HEK293 (cell line): ENCODE data around the gene IPO5.

ENCODE experiments used
- CTCF ChIA-PET: fragments of 350-600 bp; formaldehyde crosslinking; extraction: SDS; loops from one replicate; lab custom pipeline; 2021; ENCODE audit warnings: antibody characterized with exemption; lab: Yijun Ruan, JAX
- POLR2A ChIA-PET: fragments of 300-600 bp; formaldehyde crosslinking; extraction: SDS; loops from one replicate; lab custom pipeline; 2020; ENCODE audit warnings: antibody characterized with exemption, inconsistent platforms; lab: Yijun Ruan, JAX
- H3K27ac ChIP-seq: fragments of 200-500 bp; sonication (Bioruptor generic); 2 replicates; pipeline ENCODE4 v1.5.1; 2014; ENCODE audit warnings: low read depth, low read length, control low read depth, inconsistent platforms; ENCODE audit errors: extremely low read depth
- H3K36me3 ChIP-seq, 2 experiments: fragments of 200-500 bp in 1 of 2; sonication (Bioruptor generic) in 1 of 2; 1 replicate in 1 of 2; 2 replicates in 1 of 2; pipeline ENCODE4 v1.5.1; 2014 to 2017; ENCODE audit warnings: inconsistent platforms in 2 of 2, low read length in 2 of 2; ENCODE audit not compliant: control insufficient read depth in 2 of 2, insufficient read depth in 1 of 2
- H3K4me1 ChIP-seq: fragments of 200-500 bp; sonication (Bioruptor generic); 2 replicates; pipeline ENCODE4 v1.5.1; 2014; ENCODE audit warnings: mild to moderate bottlenecking, low read length, inconsistent platforms; ENCODE audit not compliant: control insufficient read depth, insufficient read depth
- H3K4me3 ChIP-seq: 2 replicates; pipeline ENCODE4 v1.5.1; 2011; ENCODE audit warnings: low read depth, mild to moderate bottlenecking, control low read depth, low read length, moderate library complexity
- H3K9me3 ChIP-seq: fragments of 200-500 bp; sonication (Bioruptor generic); 2 replicates; pipeline ENCODE4 v1.5.1; 2014; ENCODE audit warnings: low read depth, low read length, inconsistent platforms; ENCODE audit not compliant: control insufficient read depth, insufficient read depth
- GLIS1 ChIP-seq: fragments of 450-650 bp; formaldehyde crosslinking; IDR thresholded peaks from 2 replicates; pipeline ENCODE4 v1.5.1; 2016; ENCODE audit warnings: missing biosample characterization, missing genetic modification characterization
- HOXC10 ChIP-seq: sonication (generic); formaldehyde crosslinking; IDR thresholded peaks from 2 replicates; pipeline ENCODE4 v1.8.1; 2023; ENCODE audit warnings: mild to moderate bottlenecking, missing genetic modification reagents
- HOXD13 ChIP-seq: sonication (generic); formaldehyde crosslinking; IDR thresholded peaks from 2 replicates; pipeline ENCODE4 v1.8.0; 2022; ENCODE audit warnings: missing genetic modification reagents, borderline replicate concordance
- ZNF112 ChIP-seq: fragments of 450-650 bp; formaldehyde crosslinking; IDR thresholded peaks from 2 replicates; pipeline ENCODE4 v1.5.0; 2017; ENCODE audit warnings: missing biosample characterization, missing genetic modification characterization
- ZNF121 ChIP-seq: fragments of 450-650 bp; formaldehyde crosslinking; IDR thresholded peaks from 2 replicates; pipeline ENCODE4 v1.5.1; 2016; ENCODE audit warnings: missing biosample characterization, missing genetic modification characterization
- ZNF133 ChIP-seq: fragments of 450-650 bp; formaldehyde crosslinking; IDR thresholded peaks from 2 replicates; pipeline ENCODE4 v1.5.1; 2016; ENCODE audit warnings: missing biosample characterization, missing genetic modification characterization
- ZNF155 ChIP-seq: fragments of 450-650 bp; formaldehyde crosslinking; IDR thresholded peaks from 2 replicates; pipeline ENCODE4 v1.5.1; 2016; ENCODE audit warnings: missing biosample characterization, missing genetic modification characterization
- ZNF174 ChIP-seq: fragments of 450-650 bp; formaldehyde crosslinking; IDR thresholded peaks from 2 replicates; pipeline ENCODE4 v1.5.0; 2017; ENCODE audit warnings: missing biosample characterization, mild to moderate bottlenecking, missing genetic modification characterization
- ZNF19 ChIP-seq: fragments of 450-650 bp; formaldehyde crosslinking; IDR thresholded peaks from 2 replicates; pipeline ENCODE4; 2016; ENCODE audit warnings: missing biosample characterization, missing genetic modification characterization, low read depth
- ZNF214 ChIP-seq: fragments of 450-650 bp; formaldehyde crosslinking; IDR thresholded peaks from 2 replicates; pipeline ENCODE4 v1.5.1; 2017; ENCODE audit warnings: missing biosample characterization, mild to moderate bottlenecking, missing genetic modification characterization, borderline replicate concordance
- ZNF391 ChIP-seq: fragments of 450-650 bp; formaldehyde crosslinking; IDR thresholded peaks from 2 replicates; pipeline ENCODE4 v1.5.1; 2016; ENCODE audit warnings: low read depth, missing biosample characterization, missing genetic modification characterization, borderline replicate concordance
- ZNF558 ChIP-seq: fragments of 450-650 bp; formaldehyde crosslinking; IDR thresholded peaks from 2 replicates; pipeline ENCODE4 v1.5.1; 2016; ENCODE audit warnings: missing biosample characterization, missing genetic modification characterization
- ZNF571 ChIP-seq: fragments of 450-650 bp; formaldehyde crosslinking; IDR thresholded peaks from 2 replicates; pipeline ENCODE4 v1.5.0; 2017; ENCODE audit warnings: missing biosample characterization, missing genetic modification characterization
- TF ChIP-seq, protein P1 (sequence below): fragments of 450-650 bp; formaldehyde crosslinking; IDR thresholded peaks from 2 replicates; pipeline ENCODE4 v1.5.1; 2017; ENCODE audit warnings: missing biosample characterization, missing genetic modification characterization
- TF ChIP-seq, protein P2 (sequence below): fragments of 450-650 bp; formaldehyde crosslinking; IDR thresholded peaks from 2 replicates; pipeline ENCODE4 v1.5.1; 2016; ENCODE audit warnings: missing biosample characterization, missing genetic modification characterization
- TF ChIP-seq, protein P3 (sequence below): fragments of 450-650 bp; formaldehyde crosslinking; IDR thresholded peaks from 2 replicates; pipeline ENCODE4 v1.5.1; 2017; ENCODE audit warnings: missing biosample characterization, mild to moderate bottlenecking, missing genetic modification characterization, moderate library complexity
- TF ChIP-seq, protein P4 (sequence below): fragments of 450-650 bp; formaldehyde crosslinking; IDR thresholded peaks from 2 replicates; pipeline ENCODE4 v1.5.1; 2016; ENCODE audit warnings: missing biosample characterization, missing genetic modification characterization
- TF ChIP-seq, protein P5 (sequence below): fragments of 450-650 bp; formaldehyde crosslinking; IDR thresholded peaks from 2 replicates; pipeline ENCODE4 v1.5.1; 2016; ENCODE audit warnings: missing biosample characterization, missing genetic modification characterization
- TF ChIP-seq, protein P6 (sequence below): fragments of 450-650 bp; formaldehyde crosslinking; IDR thresholded peaks from 2 replicates; pipeline ENCODE4 v1.5.1; 2016; ENCODE audit warnings: missing biosample characterization, missing genetic modification characterization

The IPO5 gene

DNA sequence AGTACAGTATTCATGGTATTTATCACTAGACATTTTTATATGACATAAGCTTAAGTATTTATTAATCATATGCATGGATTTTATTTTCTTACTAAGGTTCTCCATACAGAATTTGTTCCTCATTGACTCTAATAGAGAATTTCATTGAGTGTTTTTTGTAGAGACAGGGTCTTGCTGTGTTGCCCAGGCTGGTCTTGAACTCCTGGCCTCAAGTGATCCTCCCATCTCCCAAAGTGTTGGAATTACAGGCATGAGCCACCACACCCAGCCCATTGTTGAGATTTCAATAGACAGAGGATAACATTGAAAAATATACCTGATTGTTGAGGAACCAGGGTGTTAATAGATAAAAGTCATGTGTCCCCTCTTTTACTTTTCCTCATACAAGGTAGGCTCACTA is 26.1 kb downstream of the IPO5 start:
- Histone ChIP-seq H3K9me3 (no peaks in the 10 kb centered on the region), H3K4me1 (peaks cover 5% of the 10 kb centered on the region; the same call in 1 of the 2 replicates), H3K27ac (no peak overlapping the region), H3K4me3 (no peak overlapping the region), H3K36me3 (peaks cover 17 to 31% of the 10 kb centered on the region in 2 experiments)
- ChIA-PET CTCF (no interaction called here), POLR2A (no interaction called here)
- TF ChIP-seq GLIS1 (tag by site-specific recombination) (no peak), ZNF558 (tag by site-specific recombination) (no peak), ZNF571 (tag by site-specific recombination) (no peak), ZNF214 (tag by site-specific recombination) (no peak), ZNF121 (peak; percentile 82)

DNA sequence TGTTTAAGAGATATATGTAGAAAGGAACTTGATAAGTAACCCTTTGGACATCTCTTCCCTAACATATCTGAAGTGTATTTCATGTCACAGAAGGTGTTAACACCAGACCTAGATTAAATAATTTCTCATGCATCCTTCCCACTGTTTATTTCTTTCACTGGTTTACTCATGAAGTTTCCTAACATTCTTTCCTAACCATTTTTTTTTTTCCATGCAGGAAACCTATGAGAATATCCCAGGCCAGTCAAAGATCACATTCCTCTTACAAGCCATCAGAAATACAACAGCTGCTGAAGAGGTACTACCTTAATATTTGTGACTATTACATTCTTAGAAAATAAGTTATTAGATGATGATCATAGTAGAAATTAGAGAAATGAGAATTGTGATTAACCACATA is 28.8 kb downstream of the IPO5 start:
- Histone ChIP-seq H3K9me3 (no peaks in the 10 kb centered on the region), H3K36me3 (peaks cover 41 to 59% of the 10 kb centered on the region in 2 experiments), H3K4me3 (no peak overlapping the region), H3K4me1 (peaks cover 5% of the 10 kb centered on the region; the same call in 1 of the 2 replicates), H3K27ac (no peak overlapping the region)
- ChIA-PET CTCF (interaction anchor here (1.7 kb wide), 1 partner anchor 16 kb away, joined by 4 read pairs; no protein-coding TSS in a partner anchor), POLR2A (no interaction called here)
- TF ChIP-seq ZNF133 (tag by site-specific recombination) (no peak), HOXD13 (CRISPR knock-in tag) (no peak), ZNF19 (tag by site-specific recombination) (no peak), ZNF391 (no peak), ZNF155 (tag by site-specific recombination) (no peak), ZNF174 (tag by site-specific recombination) (no peak), ZNF112 (tag by site-specific recombination) (no peak), HOXC10 (CRISPR knock-in tag) (no peak)
- TF ChIP-seq, protein P1, sequence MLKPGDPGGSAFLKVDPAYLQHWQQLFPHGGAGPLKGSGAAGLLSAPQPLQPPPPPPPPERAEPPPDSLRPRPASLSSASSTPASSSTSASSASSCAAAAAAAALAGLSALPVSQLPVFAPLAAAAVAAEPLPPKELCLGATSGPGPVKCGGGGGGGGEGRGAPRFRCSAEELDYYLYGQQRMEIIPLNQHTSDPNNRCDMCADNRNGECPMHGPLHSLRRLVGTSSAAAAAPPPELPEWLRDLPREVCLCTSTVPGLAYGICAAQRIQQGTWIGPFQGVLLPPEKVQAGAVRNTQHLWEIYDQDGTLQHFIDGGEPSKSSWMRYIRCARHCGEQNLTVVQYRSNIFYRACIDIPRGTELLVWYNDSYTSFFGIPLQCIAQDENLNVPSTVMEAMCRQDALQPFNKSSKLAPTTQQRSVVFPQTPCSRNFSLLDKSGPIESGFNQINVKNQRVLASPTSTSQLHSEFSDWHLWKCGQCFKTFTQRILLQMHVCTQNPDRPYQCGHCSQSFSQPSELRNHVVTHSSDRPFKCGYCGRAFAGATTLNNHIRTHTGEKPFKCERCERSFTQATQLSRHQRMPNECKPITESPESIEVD = no peak
- TF ChIP-seq, protein P2, sequence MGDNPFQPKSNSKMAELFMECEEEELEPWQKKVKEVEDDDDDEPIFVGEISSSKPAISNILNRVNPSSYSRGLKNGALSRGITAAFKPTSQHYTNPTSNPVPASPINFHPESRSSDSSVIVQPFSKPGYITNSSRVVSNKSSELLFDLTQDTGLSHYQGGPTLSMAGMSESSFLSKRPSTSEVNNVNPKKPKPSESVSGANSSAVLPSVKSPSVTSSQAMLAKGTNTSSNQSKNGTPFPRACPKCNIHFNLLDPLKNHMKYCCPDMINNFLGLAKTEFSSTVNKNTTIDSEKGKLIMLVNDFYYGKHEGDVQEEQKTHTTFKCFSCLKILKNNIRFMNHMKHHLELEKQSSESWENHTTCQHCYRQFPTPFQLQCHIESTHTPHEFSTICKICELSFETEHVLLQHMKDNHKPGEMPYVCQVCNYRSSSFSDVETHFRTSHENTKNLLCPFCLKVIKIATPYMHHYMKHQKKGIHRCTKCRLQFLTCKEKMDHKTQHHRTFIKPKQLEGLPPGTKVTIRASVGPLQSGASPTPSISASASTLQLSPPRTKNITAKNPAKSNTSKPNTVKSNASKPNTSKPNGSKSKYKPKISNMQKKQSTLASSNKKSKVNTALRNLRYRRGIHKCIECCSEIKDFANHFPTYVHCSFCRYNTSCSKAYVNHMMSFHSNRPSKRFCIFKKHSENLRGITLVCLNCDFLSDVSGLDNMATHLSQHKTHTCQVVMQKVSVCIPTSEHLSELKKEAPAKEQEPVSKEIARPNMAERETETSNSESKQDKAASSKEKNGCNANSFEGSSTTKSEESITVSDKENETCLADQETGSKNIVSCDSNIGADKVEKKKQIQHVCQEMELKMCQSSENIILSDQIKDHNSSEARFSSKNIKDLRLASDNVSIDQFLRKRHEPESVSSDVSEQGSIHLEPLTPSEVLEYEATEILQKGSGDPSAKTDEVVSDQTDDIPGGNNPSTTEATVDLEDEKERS (tag by site-specific recombination) = no peak
- TF ChIP-seq, protein P3, sequence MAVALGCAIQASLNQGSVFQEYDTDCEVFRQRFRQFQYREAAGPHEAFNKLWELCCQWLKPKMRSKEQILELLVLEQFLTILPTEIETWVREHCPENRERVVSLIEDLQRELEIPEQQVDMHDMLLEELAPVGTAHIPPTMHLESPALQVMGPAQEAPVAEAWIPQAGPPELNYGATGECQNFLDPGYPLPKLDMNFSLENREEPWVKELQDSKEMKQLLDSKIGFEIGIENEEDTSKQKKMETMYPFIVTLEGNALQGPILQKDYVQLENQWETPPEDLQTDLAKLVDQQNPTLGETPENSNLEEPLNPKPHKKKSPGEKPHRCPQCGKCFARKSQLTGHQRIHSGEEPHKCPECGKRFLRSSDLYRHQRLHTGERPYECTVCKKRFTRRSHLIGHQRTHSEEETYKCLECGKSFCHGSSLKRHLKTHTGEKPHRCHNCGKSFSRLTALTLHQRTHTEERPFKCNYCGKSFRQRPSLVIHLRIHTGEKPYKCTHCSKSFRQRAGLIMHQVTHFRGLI (tag by site-specific recombination) = no peak
- TF ChIP-seq, protein P4, sequence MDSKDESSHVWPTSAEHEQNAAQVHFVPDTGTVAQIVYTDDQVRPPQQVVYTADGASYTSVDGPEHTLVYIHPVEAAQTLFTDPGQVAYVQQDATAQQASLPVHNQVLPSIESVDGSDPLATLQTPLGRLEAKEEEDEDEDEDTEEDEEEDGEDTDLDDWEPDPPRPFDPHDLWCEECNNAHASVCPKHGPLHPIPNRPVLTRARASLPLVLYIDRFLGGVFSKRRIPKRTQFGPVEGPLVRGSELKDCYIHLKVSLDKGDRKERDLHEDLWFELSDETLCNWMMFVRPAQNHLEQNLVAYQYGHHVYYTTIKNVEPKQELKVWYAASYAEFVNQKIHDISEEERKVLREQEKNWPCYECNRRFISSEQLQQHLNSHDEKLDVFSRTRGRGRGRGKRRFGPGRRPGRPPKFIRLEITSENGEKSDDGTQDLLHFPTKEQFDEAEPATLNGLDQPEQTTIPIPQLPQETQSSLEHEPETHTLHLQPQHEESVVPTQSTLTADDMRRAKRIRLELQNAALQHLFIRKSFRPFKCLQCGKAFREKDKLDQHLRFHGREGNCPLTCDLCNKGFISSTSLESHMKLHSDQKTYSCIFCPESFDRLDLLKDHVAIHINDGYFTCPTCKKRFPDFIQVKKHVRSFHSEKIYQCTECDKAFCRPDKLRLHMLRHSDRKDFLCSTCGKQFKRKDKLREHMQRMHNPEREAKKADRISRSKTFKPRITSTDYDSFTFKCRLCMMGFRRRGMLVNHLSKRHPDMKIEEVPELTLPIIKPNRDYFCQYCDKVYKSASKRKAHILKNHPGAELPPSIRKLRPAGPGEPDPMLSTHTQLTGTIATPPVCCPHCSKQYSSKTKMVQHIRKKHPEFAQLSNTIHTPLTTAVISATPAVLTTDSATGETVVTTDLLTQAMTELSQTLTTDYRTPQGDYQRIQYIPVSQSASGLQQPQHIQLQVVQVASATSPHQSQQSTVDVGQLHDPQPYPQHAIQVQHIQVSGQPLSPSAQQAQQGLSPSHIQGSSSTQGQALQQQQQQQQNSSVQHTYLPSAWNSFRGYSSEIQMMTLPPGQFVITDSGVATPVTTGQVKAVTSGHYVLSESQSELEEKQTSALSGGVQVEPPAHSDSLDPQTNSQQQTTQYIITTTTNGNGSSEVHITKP (tag by site-specific recombination) = no peak
- TF ChIP-seq, protein P5, sequence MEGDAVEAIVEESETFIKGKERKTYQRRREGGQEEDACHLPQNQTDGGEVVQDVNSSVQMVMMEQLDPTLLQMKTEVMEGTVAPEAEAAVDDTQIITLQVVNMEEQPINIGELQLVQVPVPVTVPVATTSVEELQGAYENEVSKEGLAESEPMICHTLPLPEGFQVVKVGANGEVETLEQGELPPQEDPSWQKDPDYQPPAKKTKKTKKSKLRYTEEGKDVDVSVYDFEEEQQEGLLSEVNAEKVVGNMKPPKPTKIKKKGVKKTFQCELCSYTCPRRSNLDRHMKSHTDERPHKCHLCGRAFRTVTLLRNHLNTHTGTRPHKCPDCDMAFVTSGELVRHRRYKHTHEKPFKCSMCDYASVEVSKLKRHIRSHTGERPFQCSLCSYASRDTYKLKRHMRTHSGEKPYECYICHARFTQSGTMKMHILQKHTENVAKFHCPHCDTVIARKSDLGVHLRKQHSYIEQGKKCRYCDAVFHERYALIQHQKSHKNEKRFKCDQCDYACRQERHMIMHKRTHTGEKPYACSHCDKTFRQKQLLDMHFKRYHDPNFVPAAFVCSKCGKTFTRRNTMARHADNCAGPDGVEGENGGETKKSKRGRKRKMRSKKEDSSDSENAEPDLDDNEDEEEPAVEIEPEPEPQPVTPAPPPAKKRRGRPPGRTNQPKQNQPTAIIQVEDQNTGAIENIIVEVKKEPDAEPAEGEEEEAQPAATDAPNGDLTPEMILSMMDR (tag by site-specific recombination) = no peak
- TF ChIP-seq, protein P6, sequence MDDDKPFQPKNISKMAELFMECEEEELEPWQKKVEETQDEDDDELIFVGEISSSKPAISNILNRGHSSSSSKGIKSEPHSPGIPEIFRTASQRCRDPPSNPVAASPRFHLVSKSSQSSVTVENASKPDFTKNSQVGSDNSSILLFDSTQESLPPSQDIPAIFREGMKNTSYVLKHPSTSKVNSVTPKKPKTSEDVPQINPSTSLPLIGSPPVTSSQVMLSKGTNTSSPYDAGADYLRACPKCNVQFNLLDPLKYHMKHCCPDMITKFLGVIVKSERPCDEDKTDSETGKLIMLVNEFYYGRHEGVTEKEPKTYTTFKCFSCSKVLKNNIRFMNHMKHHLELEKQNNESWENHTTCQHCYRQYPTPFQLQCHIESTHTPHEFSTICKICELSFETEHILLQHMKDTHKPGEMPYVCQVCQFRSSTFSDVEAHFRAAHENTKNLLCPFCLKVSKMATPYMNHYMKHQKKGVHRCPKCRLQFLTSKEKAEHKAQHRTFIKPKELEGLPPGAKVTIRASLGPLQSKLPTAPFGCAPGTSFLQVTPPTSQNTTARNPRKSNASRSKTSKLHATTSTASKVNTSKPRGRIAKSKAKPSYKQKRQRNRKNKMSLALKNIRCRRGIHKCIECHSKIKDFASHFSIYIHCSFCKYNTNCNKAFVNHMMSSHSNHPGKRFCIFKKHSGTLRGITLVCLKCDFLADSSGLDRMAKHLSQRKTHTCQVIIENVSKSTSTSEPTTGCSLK = no peak
